K562 (cell line): ENCODE results near the gene RNGTT. TPM values are rescaled to one million over a fixed set of nuclear protein-coding genes. Genes with fewer than 3 reads are reported as not detected.

Experiments used
- ARID1B ChIP-seq: fragments of 450-650 bp; IDR thresholded peaks from 2 replicates; pipeline ENCODE4 v1.6.1; 2016; ENCODE audit warnings: antibody characterized with exemption, mild to moderate bottlenecking, inconsistent platforms
- CBFA2T3 ChIP-seq: fragments of 450-650 bp; IDR thresholded peaks from 2 replicates; pipeline ENCODE4 v1.6.1; 2017
- DPF2 ChIP-seq: fragments of 450-650 bp; IDR thresholded peaks from 2 replicates; pipeline ENCODE4 v1.6.1; 2016
- EP300 ChIP-seq: IDR thresholded peaks from 2 replicates; pipeline ENCODE4 v1.6.1; 2012; ENCODE audit warnings: low read length, improper control_type of control experiment
- ETV5 ChIP-seq: sonication (generic); formaldehyde crosslinking; IDR thresholded peaks from 2 replicates; pipeline ENCODE4 v1.4.0; 2020; ENCODE audit warnings: low read depth, mild to moderate bottlenecking, missing genetic modification reagents
- MAFG ChIP-seq: fragments of 450-650 bp; conservative IDR thresholded peaks from 2 replicates; pipeline ENCODE4 v1.6.1; 2016; ENCODE audit warnings: missing genetic modification characterization, missing compliant biosample characterization
- NFE2 ChIP-seq: IDR thresholded peaks from 2 replicates; pipeline ENCODE4 v1.6.1; 2014; ENCODE audit warnings: antibody characterized with exemption, low read depth
- NFIC ChIP-seq: fragments of 450-650 bp; IDR thresholded peaks from 2 replicates; pipeline ENCODE4 v1.6.1; 2017; ENCODE audit warnings: mild to moderate bottlenecking, inconsistent platforms
- NR2C2 ChIP-seq, 2 experiments: fragments of 200-800 bp in 1 of 2; sonication (Bioruptor generic) in 1 of 2; sonication (generic) in 1 of 2; formaldehyde crosslinking in 1 of 2; IDR thresholded peaks; 2 replicates each; pipeline versions ENCODE4 v1.6.1 to v1.8.0; 2016 to 2022; ENCODE audit warnings: mild to moderate bottlenecking in 1 of 2, missing compliant biosample characterization in 1 of 2, missing genetic modification characterization in 1 of 2, missing genetic modification reagents in 1 of 2
- SIRT6 ChIP-seq: IDR thresholded peaks from one replicate; pipeline ENCODE4 v1.6.1; 2012; ENCODE audit warnings: low read depth, mild to moderate bottlenecking, control low read depth, inconsistent platforms, low read length, moderate library complexity
- SMAD4 ChIP-seq: fragments of 250-450 bp; sonication (Bioruptor Pico); conservative IDR thresholded peaks from 2 replicates; pipeline ENCODE4 v1.8.0; 2021; ENCODE audit warnings: inconsistent platforms, mild to moderate bottlenecking, moderate library complexity
- SMARCA4 ChIP-seq: fragments of 450-650 bp; IDR thresholded peaks from 2 replicates; pipeline ENCODE4 v1.6.1; 2016
- SMARCC2 ChIP-seq: fragments of 450-650 bp; IDR thresholded peaks from 2 replicates; pipeline ENCODE4 v1.6.1; 2017; ENCODE audit warnings: antibody characterized with exemption, moderate library complexity, mild to moderate bottlenecking, low read depth
- SOX6 ChIP-seq: fragments of 450-650 bp; IDR thresholded peaks from 2 replicates; pipeline ENCODE4 v1.6.1; 2014; ENCODE audit warnings: mild to moderate bottlenecking
- SPI1 ChIP-seq: IDR thresholded peaks from 2 replicates; pipeline ENCODE4 v1.6.1; 2011; ENCODE audit warnings: low read depth, low read length, control low read depth, borderline replicate concordance
- STAT5A ChIP-seq: IDR thresholded peaks from 2 replicates; pipeline ENCODE4 v1.6.1; 2012; ENCODE audit warnings: low read length, inconsistent platforms, borderline replicate concordance
- TAF7 ChIP-seq: fragments of 450-650 bp; IDR thresholded peaks from 2 replicates; pipeline ENCODE4 v1.6.1; 2016; ENCODE audit warnings: missing genetic modification characterization, missing compliant biosample characterization
- TBP ChIP-seq: optimal IDR thresholded peaks from 2 replicates; pipeline ENCODE3; 2011; ENCODE audit warnings: low read depth, low read length, improper control_type of control experiment
- TEAD4 ChIP-seq, 2 experiments: sonication (generic) in 1 of 2; formaldehyde crosslinking in 1 of 2; IDR thresholded peaks; 2 replicates each; pipeline versions ENCODE4 v1.6.1 to v1.8.0; 2012 to 2022; ENCODE audit warnings: borderline replicate concordance in 1 of 2, inconsistent platforms in 1 of 2, low read length in 1 of 2, mild to moderate bottlenecking in 1 of 2, missing genetic modification reagents in 1 of 2
- ZNF134 ChIP-seq: fragments of 250-450 bp; sonication (Bioruptor Pico); conservative IDR thresholded peaks from 2 replicates; pipeline ENCODE4 v1.4.0; 2020
- ZNF316 ChIP-seq: fragments of 450-650 bp; IDR thresholded peaks from 2 replicates; pipeline ENCODE4 v1.6.1; 2016
- ZNF41 ChIP-seq: fragments of 250-450 bp; sonication (Bioruptor Pico); conservative IDR thresholded peaks from 2 replicates; pipeline ENCODE4 v1.4.0; 2020; ENCODE audit warnings: mild to moderate bottlenecking
- ZNF830 ChIP-seq: fragments of 250-450 bp; sonication (Bioruptor Pico); IDR thresholded peaks from 2 replicates; pipeline ENCODE4 v1.5.0; 2021; ENCODE audit warnings: mild to moderate bottlenecking
- polyA plus RNA-seq, 8 experiments: library from polyadenylated mRNA; depleted of rRNA in 4 of 8; stranded (reverse) in 5 of 8; unstranded in 3 of 8; fragments of >200 nt; fragmentation: Nextera tagmentation in 2 of 8; fragmentation: Illumina TruSeq in 1 of 8; extraction: Ambion mirVana in 2 of 8; extraction: Trizol in 1 of 8; gene quantifications; 2 replicates each; pipeline versions ENCODE4 v1.2.1 to v1.2.3, GENCODE V29; 2011 to 2014; ENCODE audit warnings: inconsistent platforms in 1 of 8, missing spikeins in 1 of 8
- total RNA-seq, 7 experiments: library from RNA; depleted of rRNA in 6 of 7; stranded (reverse); fragments of >200 nt in 6 of 7; fragmentation: Illumina TruSeq in 2 of 7; extraction: Trizol in 2 of 7; gene quantifications; 2 replicates each; pipeline versions ENCODE4 v1.2.1 to v1.2.3, GENCODE V29; 2011 to 2021; ENCODE audit warnings: low replicate concordance in 1 of 7
- TF ChIP-seq, protein P1 (sequence below): fragments of 250-450 bp; sonication (Bioruptor Pico); IDR thresholded peaks from 2 replicates; pipeline ENCODE4 v1.5.0; 2022; ENCODE audit warnings: mild to moderate bottlenecking
- TF ChIP-seq, protein P2 (sequence below), 2 experiments: fragments of 450-650 bp; conservative IDR thresholded peaks; 2 replicates each; pipeline ENCODE4 v1.6.1; 2017; ENCODE audit warnings: mild to moderate bottlenecking in 2 of 2, moderate library complexity in 2 of 2
- TF ChIP-seq, protein P3 (sequence below): fragments of 450-650 bp; IDR thresholded peaks from 2 replicates; pipeline ENCODE4 v1.6.1; 2016

RNGTT gene
- total and polyA plus RNA-seq, 9 of the 15 experiments (the other 6 are each of a cell fraction or from before 2014, with no cell fraction given) = 6.1 to 31.7 (median 19.5) TPM

DNA sequence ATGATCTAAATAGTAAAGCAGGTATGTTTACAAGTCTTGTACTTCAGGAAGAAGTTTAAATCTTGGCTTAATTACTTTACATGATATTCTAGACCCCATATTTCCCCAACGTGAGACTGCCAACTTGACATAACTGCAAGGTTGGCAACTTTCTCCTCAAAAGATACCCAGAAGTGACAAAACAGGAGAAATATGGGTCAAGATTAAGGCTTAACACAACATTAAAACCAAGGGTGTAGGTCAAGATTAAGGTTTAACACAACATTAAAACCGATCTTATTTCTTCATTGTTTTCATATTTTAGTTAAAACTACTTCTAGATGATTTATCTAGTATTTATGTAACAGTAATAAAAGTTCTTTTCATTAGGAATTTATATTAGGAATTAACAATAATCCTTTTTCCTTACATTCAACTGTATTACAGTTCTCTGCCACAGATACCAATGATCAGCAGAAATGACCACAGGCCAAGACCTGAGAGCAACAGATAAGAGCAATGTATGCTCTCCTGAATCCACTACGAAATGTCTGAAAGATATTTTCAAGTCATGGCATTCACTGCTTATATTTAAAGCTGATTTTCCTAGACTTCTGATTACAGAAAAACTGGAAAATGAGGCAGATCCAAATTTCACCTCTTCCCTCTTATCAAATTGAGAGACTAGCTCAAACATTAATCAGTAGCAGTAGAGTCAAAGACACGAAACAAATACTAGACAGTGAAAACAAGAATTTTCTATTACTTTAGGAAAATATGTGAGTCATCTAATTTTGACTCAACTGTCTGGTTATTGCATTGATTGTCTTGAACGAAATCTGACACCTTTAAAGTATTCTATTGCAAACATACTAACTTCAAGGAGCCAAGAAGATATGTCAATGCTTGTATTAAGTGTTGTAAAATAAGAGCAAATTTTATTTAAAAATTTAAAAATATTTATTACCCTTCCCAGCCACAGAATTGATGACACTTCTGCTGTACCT lies 72.3 kb downstream of the RNGTT start (continued):
- TF ChIP-seq, protein P1, sequence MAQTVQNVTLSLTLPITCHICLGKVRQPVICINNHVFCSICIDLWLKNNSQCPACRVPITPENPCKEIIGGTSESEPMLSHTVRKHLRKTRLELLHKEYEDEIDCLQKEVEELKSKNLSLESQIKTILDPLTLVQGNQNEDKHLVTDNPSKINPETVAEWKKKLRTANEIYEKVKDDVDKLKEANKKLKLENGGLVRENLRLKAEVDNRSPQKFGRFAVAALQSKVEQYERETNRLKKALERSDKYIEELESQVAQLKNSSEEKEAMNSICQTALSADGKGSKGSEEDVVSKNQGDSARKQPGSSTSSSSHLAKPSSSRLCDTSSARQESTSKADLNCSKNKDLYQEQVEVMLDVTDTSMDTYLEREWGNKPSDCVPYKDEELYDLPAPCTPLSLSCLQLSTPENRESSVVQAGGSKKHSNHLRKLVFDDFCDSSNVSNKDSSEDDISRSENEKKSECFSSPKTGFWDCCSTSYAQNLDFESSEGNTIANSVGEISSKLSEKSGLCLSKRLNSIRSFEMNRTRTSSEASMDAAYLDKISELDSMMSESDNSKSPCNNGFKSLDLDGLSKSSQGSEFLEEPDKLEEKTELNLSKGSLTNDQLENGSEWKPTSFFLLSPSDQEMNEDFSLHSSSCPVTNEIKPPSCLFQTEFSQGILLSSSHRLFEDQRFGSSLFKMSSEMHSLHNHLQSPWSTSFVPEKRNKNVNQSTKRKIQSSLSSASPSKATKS (CRISPR knock-in tag) = no peak
- TF ChIP-seq ARID1B = peak; percentile 87
- TF ChIP-seq MAFG = peak; percentile 52
- TF ChIP-seq ZNF41 = no peak
- TF ChIP-seq ZNF830 (CRISPR knock-in tag) = no peak
- 0 out of 2 replicates have a peak, but pooled peaks have one; percentile 19 for TF ChIP-seq NFIC
- TF ChIP-seq ZNF316 = peak; percentile 57
- TF ChIP-seq NR2C2 (CRISPR knock-in tag; IDR thresholded peaks at IDR 0.05) = no peak
- no peak for TF ChIP-seq NR2C2 (tag; IDR thresholded peaks at IDR 0.05)
- peak; percentile 87 for TF ChIP-seq DPF2
- TF ChIP-seq, protein P2, sequence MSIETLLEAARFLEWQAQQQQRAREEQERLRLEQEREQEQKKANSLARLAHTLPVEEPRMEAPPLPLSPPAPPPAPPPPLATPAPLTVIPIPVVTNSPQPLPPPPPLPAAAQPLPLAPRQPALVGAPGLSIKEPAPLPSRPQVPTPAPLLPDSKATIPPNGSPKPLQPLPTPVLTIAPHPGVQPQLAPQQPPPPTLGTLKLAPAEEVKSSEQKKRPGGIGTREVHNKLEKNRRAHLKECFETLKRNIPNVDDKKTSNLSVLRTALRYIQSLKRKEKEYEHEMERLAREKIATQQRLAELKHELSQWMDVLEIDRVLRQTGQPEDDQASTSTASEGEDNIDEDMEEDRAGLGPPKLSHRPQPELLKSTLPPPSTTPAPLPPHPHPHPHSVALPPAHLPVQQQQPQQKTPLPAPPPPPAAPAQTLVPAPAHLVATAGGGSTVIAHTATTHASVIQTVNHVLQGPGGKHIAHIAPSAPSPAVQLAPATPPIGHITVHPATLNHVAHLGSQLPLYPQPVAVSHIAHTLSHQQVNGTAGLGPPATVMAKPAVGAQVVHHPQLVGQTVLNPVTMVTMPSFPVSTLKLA (conservative IDR thresholded peaks at IDR 0.05) = no peak
- TF ChIP-seq SIRT6 = no peak
- no peak for TF ChIP-seq ETV5 (CRISPR knock-in tag)
- peak; percentile 67 for TF ChIP-seq STAT5A
- peak; percentile 88 for TF ChIP-seq TEAD4 (IDR thresholded peaks at IDR 0.05; ENCODE audit: low read length)
- no peak for TF ChIP-seq TEAD4 (CRISPR knock-in tag; IDR thresholded peaks at IDR 0.05; ENCODE audit: borderline replicate concordance)
- peak; percentile 52; the same call in 1 of the 2 replicates for TF ChIP-seq EP300
- 0 out of 2 replicates have a peak, but pooled peaks have one; percentile 15 for TF ChIP-seq SMAD4
- peak; percentile 69 for TF ChIP-seq SMARCC2
- no peak for TF ChIP-seq ZNF134
- TF ChIP-seq SMARCA4 = peak; percentile 85
- peak; percentile 78 for TF ChIP-seq CBFA2T3
- no peak for TF ChIP-seq SPI1
- 0 out of 2 replicates have a peak, but pooled peaks have one; percentile 47 for TF ChIP-seq SOX6
- peak; percentile 57; the same call in 1 of the 2 replicates for TF ChIP-seq NFE2
- TF ChIP-seq TBP = no peak
- no peak for TF ChIP-seq TAF7 (tag)
- TF ChIP-seq, protein P3, sequence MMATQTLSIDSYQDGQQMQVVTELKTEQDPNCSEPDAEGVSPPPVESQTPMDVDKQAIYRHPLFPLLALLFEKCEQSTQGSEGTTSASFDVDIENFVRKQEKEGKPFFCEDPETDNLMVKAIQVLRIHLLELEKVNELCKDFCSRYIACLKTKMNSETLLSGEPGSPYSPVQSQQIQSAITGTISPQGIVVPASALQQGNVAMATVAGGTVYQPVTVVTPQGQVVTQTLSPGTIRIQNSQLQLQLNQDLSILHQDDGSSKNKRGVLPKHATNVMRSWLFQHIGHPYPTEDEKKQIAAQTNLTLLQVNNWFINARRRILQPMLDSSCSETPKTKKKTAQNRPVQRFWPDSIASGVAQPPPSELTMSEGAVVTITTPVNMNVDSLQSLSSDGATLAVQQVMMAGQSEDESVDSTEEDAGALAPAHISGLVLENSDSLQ = no peak
